ENCODE results near the gene P2RX6. TPM values are rescaled to one million over a fixed set of nuclear protein-coding genes. Genes with fewer than 3 reads are reported as not detected.
"Not testable (repeated sequence)": the region's sequence is repeated elsewhere in the genome, so short reads cannot be mapped to it uniquely, and the experiment has no call there.

Gene P2RX6
- polyA plus RNA-seq, 3 donors: 1.3 to 2.4 (median 1.5) TPM

DNA sequence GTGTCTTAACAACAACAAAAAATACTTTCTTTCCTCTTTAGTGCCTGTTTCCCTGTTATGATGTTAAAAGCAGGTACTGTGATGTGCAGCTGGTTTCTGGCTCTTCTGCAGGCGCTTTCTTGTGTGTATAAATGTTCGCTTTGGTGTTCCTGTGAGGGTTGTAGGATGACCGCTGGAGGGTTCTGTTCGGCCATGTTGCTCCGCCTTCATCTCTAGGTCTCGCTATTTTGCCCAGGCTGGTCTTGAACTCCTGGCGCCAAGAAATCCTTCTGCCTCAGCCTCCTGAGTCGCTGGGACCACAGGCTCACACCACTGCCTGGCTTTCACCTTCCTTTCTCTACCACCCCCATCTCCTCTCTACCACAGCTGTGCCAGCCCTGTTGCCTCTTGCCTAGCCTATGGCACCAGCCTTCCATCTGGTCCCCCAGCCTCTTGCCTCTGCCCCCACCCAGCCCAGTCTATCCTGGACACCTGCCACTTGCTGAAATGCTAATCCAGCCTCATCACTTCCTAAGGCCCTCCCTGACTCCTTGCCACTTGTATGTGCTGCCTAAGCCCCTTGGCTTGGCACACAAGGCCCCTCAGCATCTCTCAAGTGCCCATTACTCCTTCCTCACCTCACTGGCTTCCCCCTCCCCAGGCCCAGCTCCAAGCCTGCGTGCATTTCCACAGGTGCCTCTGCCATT lies 36.3 kb downstream of the P2RX6 start:
- no peak for DNase-seq

DNA sequence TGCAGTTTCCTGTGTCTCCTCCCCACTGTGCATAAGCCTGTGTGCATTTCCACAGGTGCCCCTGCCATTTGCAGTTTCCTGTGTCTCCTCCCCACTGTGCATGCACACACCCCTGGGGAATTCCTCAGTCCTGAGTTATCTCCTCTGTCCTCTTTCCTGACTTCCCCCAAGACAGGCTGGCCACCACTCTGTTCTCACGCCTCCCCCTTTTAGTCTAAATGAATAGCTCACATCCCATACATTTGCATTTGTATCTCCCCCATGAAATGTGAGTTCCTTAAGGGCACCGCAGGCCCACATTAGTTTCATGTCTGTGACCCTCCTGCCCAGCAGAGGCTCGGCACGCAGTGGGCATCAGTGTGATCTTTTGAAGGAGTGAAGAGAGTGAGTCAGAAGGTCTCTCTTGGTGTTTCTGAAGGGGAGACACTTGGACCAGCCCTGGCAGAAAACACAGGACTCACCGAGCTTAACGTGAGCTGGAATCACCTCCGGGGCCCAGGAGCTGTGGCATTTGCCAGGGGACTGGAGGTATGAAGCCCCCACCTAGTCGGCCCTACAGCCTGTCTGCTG lies 37.0 kb downstream of the P2RX6 start:
- DNase-seq: no peak

DNA sequence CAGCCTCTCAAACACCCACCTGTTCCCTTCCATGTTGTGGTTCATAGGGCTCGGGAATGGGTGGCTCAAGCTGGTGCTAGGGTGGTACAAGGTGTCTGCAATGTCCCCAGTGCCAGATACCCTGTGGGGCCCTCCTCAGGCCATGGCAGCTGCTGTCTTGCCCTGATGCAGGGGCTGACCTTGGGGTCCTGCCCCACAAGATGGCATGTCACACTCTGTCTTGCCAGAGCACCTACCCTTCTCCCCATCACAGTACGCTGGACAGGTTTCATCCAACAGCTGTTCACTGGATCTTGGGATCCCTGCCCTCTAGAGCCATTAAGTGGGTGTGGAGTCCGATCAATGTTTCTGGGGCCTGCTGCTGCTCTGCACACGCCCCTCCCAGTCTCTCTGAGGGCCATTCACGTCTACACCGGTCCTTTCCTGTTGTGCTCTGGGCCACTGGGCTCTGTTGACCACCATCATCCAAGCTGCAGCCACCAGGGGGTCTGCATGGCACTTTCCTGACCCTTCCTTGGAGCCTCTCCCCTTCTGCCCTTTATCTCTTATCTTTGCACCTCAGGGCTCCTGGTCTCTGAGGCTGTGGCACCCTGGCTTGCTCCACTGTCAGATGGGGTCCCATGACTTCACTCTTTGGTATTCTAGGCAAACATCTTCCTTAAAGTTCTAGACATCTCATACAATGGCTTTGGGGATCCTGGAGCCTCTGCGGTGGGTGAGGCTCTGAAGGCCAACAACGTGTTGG lies 37.9 kb downstream of the P2RX6 start:
- DNase-seq: no peak

- DNase-seq: no peak
Observed at GRCh38 chr22:21054046-21054713, 39.2 kb downstream of the P2RX6 start.

- DNase-seq: no peak
Observed at GRCh38 chr22:21054714-21055563, 40.0 kb downstream of the P2RX6 start.

DNA sequence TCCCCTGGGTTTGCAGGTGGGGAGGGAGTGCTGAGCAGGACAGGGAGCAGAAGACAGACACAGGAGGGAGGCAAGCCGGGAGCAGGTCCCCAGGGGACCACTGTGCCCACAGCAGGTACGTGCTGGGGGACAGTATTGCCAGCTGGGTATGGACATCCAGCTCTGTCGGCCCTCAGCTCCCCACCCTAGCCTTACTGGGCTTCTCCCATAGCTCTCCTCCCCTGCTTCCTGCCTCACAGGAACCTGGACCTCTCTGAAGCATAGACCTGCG lies 40.5 kb downstream of the P2RX6 start:
- DNase-seq: no peak

DNA sequence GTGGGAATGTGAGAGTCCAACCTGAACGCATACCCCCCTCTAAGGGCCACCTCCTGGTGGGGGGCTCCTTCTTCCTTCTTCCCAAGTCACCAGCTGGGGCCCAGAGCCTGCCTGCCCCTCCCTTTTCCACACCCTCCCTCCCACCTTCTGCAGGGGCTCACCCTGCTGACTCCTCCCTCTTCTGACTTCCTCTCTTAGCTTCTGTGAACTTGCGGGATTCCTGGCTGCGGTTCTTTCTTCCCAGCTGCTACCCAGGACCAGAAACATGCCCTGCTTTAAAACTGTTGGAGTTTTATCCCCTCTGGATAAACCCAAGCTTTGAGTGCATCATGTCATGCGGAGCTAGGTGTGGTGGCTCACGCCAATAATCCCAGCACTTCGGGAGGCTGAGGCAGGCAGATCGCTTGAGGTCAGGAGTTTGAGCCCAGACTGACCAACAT lies 40.9 kb downstream of the P2RX6 start:
- DNase-seq: no peak

DNA sequence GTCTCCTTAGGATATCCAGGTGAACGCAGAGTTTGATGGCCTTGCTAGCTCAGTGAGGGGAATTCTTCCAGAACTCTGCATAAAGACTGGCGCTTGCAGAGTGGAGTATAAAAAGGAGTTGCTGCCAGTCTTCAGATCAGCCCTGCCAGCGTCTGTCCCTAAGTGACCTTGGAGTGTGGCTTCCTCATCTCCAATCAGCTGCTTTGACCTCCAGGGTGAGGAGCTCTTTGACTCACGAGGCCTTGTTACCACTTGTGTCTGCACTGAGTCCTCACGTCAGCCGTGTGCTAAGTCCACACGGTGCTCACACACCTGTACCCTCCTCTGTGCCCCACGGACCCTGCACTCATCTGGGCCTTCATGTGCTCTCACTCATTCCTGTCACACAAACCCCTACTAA lies 45.4 kb downstream of the P2RX6 start:
- DNase-seq: not testable (repeated sequence)

DNA sequence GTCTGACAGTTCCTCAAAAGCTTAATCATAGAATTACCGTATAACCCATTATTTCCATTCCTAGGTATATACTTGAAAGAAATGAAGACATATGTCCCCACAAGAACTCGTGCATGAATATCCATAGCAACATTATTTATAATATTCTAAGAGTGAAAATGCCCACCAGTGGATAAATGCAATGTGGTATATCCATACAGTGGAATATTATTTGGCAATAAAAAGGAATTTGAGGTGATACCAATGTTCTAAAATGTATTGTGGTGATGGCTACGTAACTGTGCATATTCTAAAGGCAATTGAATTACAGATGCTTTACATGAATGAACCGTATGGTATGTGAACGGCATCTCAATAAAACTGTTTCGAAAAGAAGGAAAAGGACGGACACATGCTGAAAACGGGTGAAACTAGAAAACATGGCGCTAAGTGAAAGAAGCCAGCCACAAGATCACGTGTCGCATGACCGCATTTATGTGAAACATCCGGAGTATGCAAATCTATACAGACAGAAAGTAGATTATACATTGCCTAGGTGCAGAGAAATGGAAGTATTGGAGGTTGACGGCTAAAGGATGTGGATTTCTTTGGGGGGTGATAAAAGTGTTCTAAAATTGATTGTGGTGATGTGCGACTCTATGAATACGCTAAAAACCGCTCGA lies 46.8 kb downstream of the P2RX6 start:
- DNase-seq: not testable (repeated sequence)

GRCh38 chr22:21064425-21064824 lies 49.5 kb downstream of the P2RX6 start:
- not testable (repeated sequence) for DNase-seq

GRCh38 chr22:21064917-21065864 lies 50.2 kb downstream of the P2RX6 start:
- no peak for DNase-seq

- no peak for DNase-seq
Observed at GRCh38 chr22:21067075-21067900, 52.3 kb downstream of the P2RX6 start.

- DNase-seq: no peak
Observed at GRCh38 chr22:21067901-21068680, 53.1 kb downstream of the P2RX6 start.

GRCh38 chr22:21068681-21069276 lies 53.8 kb downstream of the P2RX6 start:
- no peak for DNase-seq

DNA sequence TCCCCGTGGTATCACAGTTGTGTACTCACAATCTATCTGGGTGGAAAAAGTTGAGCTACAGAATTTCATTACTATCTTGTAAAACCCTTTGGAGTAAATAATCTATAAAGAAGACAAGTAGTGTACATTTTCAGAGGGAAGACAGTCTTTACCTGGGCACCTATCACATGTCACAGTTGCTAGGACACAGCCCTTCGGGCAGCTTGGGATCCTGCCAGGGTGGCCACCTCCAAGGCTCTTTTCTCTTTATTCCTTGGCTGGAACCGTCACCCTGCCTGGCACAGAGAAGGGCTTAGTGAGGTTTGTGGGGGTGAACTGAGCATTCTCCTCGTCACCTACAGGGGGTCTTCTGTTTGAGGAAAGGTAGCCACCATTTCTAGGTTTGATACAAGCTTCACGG lies 54.4 kb downstream of the P2RX6 start:
- no peak for DNase-seq

DNA sequence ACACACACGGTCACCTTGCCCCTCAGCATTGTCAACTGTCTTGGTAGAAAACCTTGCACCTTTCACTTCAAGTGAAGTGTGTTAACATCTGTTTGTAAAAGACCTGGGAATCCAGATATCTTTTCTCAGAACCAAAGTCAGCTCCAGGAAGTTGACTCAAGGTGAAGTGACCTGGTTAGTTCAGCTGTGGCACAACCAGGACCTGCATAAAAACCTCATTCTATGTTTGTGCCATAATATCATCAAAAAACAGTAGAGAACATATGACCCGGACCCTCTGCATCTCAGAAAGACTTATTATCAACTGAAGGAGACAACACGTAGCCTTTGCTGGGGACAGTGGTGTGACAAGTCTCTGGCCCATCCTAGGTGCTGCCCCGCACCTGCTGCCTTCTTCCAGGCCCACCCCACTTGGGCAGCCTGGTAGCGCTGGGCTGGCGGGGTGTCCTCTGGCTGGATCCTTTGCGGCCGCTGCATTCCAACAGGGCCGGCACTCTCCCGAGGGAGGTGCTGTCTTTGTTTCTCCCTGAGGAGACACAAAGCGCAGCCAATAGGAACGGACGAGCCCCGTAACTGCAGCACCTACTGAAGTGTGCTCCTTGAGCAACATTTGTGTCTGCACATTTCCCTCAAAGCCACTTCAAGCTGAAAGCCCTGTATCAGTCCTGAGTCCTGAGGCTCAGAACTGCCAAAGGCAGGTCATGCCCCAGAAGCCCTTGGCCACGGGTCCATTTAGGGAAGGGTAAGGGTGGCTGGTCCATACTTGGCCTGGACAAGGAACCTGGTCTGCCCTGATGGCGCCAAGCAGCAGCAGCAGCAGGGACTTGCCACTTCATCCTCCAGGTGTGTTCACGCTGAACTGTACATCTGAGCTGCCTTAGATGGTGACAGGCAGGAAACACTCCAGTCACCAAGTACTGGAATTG lies 56.0 kb downstream of the P2RX6 start:
- DNase-seq: no peak

DNA sequence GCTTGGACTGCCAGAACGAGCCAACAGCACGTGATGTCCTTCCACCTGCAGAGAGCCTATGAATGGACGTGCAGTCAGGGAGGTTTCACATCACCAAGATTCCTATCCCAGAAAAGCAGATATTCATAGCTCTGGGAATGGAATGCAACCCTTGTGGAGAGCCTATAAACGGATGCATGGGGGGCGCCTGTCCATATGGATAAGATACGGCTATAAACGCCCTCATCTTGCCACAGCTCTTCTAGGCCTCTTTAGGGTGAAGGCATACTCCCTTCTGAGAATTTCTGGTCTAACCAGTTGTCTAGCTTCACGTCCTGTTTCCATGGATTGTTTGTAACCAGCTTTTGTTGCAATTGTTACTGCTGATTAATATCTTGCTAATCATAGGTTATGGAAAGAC lies 56.8 kb downstream of the P2RX6 start:
- DNase-seq: not testable (repeated sequence)
